ENCODE data around the gene RAN.
"Not testable (repeated sequence)": the region's sequence is repeated elsewhere in the genome, so short reads cannot be mapped to it uniquely, and the experiment has no call there.

RAN gene

DNA sequence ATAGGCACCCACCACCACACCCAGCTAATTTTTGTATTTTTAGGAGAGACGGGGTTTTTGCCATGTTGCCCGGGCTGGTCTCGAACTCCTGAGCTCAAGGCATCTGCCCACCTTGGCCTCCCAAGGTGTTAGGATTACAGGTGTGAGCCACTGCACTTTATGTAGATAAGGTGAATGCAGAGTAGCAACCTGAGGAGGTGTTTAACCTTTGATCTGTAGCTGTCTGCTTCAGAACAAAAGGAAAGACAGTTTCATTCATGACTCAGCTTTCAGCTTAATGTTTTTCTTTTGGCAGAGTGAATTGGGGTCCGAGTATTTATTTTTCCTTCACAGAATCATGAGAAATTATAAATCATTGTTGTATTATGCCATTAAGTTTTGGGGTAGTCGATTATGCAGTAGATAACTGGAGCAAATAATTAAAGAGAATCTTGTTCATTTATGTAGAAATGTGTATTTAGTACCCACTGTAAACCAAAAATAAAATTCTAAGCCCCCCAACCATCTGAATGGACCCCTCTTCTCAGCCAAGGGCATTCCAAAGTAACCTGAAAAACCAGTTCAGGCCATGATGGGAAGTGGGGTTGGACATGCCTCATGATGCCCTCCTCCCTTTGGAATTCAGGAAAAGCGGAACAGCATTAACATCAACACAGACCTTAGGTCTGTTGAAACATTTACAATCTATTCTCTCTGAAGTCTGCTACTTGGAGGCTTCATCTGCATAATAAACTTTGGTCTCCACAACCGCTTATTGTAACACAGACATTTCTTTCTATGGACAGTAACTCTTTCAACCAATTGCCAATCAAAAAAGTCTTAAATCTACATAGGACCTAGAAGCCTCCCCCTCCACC lies 22.1 kb upstream of the RAN start:
- DNase-seq, result no peak

DNA sequence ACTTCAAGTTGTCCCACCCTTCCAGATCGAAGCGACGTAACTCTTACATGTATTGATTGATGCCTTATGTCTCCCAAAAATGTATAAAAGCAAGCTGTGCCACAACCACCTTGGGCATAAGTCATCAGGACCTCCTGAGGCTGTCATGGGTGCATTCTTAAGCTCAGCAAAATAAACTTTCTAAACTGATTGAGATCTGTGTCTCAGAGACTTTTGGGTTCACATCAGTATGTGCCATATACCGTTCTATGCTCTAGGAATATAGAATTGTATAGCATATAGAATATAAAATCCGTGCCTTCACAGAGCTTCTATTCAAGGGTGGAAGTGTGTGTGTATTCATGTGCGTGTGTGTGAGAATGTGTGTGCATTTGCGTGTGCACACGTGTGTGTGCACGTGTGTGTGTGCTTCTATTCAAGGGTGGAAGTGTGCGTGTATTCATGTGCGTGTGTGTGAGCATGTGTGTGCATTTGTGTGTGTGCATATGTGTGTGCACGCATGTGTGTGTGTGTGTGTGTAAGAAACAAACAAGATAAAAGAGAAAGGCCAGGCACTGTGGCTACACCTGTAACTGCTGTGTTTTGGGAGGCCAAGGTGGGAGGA lies 21.3 kb upstream of the RAN start:
- no peak for DNase-seq

DNA sequence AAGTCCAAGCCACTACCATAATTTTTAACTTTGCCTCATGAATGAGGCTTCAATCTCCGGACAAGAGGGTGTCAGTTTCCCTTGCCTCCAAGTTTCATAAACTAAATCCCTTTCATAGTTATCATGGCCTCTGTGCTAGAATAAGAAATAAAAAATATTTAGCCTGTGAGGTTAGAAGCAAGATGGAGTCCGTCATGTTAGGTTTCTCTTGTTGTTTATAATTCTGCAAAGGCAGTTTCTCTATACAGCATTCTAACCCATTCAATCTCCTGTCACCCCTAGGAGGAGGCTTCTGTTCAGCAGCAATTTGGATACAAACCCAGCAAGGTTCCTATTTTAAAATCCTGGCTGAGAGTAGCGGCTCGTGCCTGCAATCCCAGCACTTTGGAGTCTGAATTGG lies 15.8 kb upstream of the RAN start:
- DNase-seq, result no peak

DNA sequence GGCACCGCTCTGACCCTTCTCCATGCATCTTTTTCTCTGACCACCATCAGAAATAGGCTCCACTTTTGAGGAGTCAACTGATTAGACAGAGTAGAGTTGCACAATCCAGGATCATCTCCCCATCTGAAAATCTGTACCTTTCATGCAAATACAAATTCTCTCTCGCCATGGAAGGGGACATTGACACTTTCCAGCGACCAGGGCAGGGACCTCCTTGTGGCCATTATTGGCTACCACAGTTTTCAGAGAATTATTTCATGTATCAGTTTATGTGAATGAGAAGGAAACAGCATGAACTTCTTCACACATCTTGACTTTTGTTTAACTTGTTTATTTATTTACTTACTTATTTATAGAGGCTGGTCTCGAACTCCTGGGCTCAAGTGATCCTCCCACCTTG lies 13.8 kb upstream of the RAN start:
- no peak for DNase-seq

DNA sequence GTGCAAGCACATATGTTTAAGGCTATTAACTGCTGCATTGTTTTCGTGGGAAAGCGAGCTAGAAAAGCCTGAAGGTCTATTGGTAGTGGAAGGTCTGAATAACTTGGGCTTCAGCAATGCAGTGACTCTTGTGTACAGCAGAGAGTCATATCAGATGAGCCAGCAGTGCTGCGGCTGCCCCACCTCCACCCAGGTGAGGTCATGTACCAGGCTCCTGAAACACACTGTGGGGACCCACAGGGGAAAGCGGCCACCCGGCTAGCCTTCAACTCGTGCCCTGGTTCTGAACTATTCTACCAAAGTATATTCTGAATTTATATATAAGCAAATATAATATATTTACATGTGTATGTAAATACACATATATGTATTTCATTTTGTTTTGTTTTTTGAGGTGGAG lies 12.7 kb upstream of the RAN start:
- DNase-seq, result no peak

DNA sequence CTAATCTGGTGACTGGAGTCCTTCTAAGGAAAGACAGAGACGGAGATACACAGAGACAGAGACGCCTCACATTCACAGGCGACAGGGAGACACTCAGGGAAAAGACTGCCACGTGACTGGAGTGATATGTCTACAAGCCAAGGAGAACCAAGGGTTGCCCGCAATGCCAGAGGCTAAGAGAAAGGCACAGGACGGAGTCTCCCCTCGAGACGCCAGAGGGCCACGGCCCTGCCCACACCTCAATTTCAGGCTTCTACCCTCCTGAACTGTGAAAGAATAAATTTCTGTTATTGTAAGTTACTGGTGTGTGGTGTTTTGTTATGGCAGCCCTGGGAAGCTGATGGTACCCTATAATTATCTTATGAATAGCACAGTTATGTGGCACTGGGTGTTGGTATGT lies 11.6 kb upstream of the RAN start:
- DNase-seq, result no peak

DNA sequence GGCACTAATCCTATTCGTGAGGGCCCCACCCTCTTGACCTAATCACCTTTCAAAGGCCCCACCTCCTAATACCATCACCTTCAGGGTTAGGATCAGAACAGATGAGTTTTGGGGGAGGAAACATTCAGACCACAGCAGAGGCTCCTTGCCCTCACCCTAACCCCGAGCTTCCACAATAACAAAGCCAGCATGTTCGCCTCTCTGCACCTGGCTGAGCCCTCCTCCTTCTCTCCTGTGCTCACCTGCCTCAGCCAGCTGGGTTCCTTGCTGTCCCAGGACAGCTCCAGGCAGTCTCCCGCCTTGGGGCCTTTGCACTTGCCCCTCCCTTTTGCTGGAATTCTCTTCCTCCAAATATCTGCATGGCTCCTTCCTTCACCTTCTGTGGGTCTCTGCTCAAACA lies 9.7 kb upstream of the RAN start:
- no peak for DNase-seq

DNA sequence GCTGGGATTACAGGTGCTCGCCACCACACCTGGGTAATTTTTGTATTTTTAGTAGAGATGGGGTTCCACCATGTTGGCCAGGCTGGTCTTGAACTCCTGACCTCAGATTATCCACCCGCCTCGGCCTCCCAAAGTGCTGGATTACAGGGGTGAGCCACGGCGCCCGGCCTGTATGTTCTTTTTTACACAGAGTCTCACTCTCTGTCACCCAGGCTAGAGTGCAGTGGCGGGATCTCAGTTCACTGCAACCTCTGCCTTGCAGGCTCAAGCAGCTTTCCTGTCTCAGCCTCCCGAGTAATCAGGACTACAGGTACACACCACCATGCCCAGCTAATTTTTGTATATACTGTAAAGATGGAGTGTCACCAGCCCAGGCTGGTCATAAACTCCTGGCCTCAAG lies 9.1 kb upstream of the RAN start:
- not testable (repeated sequence) for DNase-seq

DNA sequence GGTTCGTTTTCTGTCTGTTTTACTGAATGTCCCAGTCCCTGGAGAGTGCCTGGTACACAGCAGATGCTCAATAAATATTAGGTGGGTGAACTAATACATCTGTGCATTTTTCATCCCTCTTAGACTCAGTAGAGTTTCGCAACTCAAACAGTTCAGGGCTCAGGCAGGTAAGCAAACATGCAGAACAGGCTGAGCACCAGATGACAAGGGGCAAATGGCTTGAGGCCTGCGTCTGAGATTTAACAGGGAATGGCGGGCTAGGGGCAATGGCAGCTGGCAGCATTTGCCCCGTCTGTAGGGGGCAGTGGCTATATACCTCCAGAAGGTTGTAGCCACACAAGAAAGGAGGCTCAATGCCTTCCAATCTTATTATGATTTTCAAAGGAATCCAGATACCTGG lies 8.6 kb upstream of the RAN start:
- no peak for DNase-seq

DNA sequence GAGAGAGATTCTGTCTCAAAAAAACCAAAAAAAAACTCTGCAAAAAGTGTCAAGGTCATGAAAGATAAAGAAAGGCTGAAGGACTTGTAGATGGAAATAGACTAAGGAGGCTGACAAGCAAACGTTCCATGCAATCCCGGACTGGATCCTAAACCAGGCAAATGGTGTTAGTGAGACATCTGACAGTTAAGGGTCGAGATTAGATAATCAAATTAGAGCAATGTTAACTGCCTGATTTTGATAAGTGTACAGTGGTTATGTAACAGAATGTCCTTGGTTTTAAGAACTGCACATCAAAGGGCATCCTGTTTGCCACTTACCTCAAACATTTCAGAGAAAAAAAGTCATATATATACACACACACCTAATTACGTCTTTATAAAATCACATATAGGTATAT lies 3.5 kb upstream of the RAN start:
- DNase-seq, result no peak

DNA sequence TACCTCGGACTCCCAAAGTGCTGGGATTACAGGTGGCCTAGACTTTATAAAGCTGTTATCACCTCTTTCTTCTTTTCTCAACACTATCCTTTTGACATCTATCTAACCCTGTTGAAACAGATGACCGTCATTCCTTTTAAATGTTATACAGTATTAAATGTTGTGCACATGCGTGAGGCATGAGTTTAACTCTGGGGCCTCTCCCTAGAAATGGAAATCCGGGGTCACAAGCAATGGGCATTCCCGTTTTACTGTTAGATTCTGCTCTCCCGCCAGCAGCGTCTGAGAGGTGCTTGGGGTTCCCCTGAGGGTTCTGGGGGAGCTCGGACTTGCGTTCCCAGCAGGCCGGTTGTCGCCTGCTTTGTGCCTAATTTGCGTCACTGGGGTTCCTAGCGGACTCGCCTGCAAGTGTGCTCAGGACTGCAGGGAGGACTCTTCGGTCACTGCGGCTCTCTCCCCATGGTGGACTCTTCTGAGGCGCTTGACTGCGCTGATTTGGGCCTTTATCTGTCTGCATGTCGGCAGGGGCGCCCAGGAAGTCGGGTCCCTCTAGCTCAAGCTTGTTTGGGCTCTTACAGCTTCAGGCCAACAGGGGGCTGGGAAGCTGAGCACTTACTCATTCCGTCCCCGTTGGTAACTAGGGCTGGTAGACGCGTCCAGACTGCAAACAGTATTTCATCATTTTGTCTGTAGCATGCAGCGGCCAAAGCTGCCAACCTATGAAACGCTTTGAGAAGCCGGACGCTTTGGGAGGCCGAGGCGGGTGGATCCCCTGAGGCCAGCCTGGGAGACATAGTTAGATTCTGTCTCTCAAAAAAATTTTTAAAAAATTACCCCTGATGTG lies 1.2 kb upstream of the RAN start:
- DNase-seq, result peak; percentile 94 to 96

DNA sequence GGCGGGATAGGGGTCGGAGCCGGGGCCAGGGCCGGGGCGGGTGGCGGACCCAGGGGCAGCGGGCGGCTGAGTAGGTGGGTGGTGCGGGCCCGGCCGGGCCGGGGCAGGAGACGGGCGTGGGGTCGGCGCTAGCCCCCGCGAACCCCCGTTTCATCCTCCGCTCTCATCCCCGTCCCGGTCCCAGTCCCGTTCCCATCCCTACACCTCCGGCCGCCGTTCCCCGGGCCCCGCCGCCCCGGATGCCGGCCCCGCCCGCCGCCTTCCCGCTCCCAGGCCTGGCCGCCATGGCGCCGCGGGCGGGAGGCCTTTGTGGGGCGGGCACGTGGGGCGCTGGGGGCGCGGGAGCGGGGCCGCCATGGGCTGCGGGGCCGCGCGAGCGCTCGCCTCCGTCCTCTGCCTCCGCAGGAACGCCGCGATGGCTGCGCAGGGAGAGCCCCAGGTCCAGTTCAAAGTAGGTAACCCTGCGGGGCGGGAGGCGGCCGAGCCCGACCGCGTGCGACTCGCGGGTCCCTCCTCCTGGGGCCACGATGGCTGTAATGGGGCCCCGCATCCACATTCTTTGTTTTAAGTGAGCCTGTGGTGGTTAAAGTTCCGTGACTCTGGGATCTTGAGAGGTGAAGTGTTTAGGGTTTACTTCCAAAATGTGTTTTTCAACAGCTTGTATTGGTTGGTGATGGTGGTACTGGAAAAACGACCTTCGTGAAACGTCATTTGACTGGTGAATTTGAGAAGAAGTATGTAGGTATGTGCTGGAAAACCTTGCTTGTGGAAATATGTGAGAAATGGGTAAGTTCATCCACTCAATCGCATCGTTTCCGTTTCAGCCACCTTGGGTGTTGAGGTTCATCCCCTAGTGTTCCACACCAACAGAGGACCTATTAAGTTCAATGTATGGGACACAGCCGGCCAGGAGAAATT lies 572 bp downstream of the RAN start:
- DNase-seq, result no peak

DNA sequence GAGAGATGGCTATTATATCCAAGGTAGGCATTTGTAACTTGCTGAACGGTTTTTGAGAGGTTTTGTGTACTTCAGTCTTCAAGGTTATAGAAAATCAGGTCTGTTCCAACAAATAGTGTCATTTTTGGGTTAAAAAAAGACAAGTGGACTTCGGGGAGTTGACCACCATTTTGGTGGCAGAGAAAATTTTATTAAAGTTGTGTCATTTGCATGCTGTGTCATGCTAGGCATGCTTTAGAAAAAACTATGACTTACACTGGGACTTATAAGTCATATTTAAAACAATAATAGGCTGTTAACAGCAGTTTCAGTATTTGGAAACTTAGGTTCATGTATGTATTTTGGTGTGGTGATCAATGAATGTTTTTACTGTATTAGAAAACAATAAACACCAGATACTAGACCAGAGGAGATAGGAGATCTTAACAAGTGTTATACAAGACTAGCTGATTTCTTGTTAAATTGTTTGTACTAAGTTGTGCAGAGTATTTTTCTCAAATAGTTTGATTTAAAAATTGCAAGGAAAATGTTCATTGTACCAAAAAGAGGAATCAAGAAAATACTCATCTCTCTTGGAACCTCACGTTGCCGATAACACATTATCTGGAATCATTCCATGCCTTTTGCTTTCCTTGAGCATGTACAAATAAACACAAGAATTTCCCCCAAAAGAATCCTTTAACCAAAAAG lies 1.4 kb downstream of the RAN start:
- DNase-seq, result no peak

DNA sequence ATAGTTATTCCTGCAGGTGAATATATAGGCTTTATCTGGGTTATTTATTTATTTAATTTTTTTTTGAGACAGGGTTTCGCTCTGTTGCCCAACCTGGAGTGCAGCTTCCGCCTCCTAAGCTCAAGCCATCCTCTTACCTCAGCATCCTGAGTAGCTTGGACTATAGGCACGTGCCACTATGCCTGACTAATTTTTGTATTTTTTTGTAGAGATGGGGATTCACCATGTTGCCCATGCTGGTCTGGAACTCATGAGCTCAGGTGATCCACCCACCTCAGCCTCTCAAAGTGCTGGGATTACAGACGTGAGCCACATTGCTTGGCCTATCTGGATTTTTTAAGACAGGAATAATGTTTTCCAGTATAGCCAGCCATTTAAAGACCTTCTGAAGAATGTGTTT lies 2.0 kb downstream of the RAN start:
- DNase-seq, result no peak

DNA sequence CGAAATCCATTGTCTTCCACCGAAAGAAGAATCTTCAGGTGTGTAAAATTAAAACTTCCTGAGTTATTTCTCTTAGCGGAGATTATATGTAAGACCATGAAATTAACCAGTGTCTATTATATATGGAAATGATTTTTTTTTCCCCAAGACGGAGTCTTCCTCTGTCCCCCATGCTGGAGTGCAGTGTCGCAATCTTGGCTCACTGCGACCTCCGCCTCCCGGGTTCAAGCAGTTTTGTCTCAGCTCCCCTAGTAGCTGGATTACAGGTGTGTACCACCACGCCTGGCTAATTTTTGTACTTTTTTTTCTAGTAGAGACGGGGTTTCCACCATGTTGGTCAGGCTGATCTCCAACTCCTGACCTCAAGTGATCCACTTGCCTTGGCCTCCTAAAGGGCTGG lies 2.8 kb downstream of the RAN start:
- no peak for DNase-seq

DNA sequence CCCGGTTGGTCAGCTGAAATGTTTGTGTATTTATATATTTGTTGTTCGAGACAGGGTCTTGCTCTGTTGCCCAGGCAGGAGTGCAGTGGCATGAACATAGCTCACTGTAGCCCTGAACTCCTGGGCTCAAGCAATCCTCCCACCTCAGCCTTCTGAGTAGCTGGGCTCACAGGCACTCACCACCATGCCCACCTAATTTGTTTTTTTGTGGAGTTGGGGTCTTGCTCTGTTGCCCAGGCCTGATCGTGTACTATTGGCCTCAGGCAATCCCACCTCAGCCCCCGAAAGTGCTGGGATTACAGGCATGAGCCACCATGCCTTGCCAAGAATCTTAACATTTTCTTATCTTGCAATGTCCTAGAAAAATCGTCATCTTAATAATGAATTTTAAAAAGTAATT lies 3.3 kb downstream of the RAN start:
- DNase-seq, result no peak

DNA sequence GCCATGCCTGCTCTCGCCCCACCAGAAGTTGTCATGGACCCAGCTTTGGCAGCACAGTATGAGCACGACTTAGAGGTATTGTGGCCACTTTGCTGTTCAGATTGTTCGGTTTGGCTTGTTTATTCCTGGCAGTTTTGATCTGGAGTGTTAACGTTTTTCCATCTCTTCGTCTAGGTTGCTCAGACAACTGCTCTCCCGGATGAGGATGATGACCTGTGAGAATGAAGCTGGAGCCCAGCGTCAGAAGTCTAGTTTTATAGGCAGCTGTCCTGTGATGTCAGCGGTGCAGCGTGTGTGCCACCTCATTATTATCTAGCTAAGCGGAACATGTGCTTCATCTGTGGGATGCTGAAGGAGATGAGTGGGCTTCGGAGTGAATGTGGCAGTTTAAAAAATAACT lies 3.8 kb downstream of the RAN start:
- not testable (repeated sequence) for DNase-seq

DNA sequence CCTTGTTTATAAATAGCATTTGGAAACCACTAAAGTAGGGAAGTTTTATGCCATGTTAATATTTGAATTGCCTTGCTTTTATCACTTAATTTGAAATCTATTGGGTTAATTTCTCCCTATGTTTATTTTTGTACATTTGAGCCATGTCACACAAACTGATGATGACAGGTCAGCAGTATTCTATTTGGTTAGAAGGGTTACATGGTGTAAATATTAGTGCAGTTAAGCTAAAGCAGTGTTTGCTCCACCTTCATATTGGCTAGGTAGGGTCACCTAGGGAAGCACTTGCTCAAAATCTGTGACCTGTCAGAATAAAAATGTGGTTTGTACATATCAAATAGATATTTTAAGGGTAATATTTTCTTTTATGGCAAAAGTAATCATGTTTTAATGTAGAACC lies 4.4 kb downstream of the RAN start:
- no peak for DNase-seq

DNA sequence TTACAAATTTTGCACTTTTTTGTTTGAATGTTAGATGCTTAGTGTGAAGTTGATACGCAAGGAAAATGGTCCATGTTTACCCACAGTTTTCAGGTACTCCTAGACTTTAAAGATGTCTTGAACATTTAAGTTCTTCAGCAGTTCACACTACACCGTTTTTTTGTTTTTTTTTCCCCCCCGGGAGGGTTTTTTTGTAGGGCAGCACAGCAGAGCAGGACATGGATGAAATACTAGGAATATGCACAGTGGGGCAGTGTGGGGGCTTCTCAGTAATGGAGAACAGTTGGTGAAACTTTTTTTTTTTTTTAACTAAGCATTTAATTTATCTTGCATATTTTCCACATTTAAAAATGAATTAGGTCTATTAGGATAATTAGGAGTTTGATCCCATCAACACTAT lies 4.9 kb downstream of the RAN start:
- DNase-seq, result no peak

DNA sequence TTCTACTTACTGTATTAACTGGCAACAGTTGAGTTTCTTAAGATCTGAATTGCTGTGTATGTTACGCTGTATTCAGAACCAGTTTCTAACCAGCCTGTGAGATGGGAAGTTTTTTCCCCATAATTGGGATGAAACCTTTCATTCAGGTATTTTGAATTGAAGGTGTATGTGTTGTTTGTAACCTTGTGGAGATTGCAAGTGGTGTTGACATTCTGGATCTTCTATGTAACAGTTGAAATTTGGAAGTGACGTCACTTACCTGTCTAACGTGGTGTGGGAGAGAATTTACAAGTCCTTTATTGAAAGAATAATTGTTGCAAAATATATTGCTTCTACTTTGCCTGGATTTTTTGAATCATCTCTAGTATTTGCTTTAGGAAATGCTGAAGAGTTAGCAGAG lies 5.5 kb downstream of the RAN start:
- no peak for DNase-seq

DNA sequence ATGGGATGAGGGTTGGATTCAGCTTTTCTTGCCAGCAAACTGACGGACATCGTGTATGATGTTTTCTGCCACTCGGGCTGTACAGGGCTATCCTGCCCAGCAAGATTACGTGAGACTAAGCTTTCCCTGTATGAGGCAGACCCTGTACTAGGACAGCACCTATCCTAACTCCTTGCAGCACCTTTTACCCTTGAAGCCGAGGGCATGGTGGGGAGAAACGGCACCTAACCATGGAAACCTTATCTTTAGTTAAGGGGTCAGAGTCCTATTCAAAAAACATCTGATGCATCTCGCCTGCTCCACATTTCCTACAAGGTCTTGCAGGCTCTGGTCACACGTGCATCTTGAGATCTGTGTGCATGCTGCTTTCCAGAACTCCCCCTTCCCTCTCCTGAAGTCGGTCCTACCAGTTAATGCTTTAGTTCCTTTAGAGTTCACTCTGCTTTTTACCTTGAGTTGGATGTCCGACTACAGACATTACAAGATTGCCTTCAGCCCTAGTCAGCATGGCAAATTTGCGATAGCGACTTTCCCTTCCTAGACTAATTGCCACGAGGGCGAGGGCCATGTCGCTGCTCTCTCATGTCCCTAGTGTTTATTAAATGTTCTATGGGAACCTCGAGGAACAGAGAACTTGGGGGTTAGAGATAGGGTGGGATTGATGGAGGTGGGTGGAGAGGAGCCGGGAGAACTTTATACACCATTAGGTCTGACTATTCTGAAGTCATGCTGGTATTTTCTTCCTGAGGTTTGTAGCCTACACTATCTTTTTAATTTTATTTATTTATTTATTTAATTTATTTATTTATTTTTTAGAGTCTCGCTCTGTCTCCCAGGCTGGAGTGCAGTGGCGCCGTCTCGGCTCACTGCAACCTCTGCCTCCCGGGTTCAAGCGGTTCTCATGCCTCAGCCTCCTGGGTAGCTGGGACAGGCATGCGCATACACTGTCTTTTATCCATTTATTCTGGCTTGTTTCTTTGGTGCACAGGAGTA lies 6.6 kb downstream of the RAN start:
- no peak for DNase-seq

Data from SHP77 (cell line).